HG03378 (cell line): ENCODE measurements around the gene DNAJB6.

Experiments
- ATAC-seq: cut with Tn5 transposase; IDR thresholded peaks from one replicate; pipeline ENCODE4 v1.9.1; 2021; ENCODE audit warnings: mild to moderate bottlenecking, moderate library complexity; ENCODE audit not compliant: unreplicated experiment

Gene DNAJB6

DNA sequence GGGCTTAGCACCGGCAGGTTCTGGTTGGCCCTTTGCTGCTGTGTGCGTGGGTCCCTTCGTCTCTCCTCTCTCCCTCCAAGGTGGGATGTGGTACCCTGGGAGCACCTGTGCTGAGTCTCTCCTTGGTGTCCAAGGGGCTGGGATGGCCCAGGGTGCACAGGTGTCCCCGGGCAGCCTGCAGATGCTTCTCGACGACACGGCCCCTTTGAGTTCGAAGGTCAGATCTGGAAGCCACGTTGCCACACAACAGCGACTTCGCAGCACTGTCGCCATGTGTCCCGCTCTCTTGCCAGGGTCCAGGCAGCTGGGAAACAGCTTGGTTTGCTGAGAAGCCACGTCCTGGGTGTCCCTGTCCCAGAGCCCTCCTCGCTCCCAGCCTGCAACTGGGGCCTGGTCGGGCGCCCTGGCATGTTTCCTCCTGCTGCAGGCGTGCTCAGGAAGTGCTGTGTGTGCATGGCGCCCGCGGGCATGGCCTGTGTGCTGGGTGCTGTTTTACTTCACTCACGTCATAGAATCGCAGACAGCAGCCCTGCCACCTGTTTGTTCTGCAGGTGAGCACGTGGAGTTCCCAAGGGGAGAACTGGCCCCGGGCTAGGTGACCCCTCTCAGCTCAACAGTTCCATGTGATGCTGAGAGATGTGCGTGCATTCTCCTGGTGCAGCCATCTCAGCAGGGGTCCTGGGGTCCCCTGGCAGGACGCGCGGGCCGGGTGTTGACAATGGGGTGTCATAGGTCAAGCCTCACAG, 70.9 kb downstream of the DNAJB6 start:
- ATAC-seq, result no peak

DNA sequence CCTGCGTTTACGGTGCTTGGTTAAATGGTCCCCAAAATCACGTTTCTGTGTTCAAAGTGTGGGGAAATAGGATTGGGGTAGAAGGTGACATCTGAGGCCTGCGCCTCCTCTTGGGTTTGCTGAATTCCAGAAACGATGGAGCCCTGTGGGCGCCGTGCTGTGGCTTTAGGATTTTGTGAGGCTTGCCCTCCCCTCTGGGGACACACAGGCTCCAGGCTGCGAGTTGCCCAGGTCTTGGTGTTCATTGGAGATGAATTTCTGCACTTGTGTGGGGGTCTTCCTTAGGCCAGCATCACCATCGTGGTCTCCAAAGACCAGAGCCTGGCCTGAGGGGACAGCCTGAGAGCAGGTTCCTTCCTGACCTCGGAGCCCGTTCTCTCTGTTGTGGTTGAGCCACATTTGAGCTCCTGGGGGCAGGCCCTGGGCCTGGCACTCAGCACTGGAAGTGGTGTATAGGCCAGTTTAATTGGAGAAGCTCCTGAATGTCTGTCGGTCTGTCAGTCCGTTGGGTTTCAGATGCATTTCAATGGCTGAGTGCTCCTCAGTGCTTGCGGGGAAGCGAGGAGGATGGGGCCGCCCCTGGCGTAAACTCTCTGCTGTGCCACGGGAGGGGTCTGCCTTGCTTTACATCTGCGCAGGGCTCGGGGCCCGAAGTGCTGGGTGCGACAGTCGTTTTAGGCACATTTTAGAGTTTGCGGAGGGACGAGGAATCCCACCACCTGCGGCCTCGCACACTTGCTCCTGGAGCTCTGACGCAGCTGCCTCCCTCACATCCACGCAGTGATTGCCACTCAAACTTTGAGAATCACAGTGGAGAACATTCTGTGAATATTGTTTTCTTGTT, 71.7 kb downstream of the DNAJB6 start:
- ATAC-seq, result no peak

DNA sequence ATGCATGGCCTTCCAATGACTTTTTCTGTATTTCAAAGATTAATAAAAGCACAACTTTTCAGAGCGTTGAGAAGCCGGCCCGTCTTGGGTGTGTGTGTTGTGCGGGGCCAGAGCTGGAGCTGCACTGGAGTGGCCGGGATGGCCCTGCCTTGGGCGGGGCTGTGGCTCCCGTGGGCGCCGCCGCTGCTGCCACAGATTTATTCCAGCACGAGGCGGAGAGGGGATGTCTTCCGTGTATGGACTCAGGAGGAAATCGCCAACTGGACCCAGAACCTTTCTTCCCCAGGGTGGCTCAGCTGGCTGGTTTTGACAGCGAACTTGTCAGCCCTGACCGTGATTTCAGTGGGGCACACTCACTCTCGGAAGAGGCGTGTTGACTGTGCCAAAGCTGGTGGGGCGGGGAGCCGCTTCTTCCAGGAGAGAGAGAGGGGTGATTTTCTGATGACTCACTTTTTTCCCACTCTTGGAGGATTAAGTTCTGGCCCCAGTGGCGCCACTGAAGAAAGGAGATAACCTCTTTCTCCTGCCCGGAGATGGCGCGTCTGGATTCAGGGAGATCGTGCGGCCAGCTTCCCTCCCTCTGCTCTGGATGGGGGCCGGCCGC, 72.4 kb downstream of the DNAJB6 start:
- no peak for ATAC-seq

DNA sequence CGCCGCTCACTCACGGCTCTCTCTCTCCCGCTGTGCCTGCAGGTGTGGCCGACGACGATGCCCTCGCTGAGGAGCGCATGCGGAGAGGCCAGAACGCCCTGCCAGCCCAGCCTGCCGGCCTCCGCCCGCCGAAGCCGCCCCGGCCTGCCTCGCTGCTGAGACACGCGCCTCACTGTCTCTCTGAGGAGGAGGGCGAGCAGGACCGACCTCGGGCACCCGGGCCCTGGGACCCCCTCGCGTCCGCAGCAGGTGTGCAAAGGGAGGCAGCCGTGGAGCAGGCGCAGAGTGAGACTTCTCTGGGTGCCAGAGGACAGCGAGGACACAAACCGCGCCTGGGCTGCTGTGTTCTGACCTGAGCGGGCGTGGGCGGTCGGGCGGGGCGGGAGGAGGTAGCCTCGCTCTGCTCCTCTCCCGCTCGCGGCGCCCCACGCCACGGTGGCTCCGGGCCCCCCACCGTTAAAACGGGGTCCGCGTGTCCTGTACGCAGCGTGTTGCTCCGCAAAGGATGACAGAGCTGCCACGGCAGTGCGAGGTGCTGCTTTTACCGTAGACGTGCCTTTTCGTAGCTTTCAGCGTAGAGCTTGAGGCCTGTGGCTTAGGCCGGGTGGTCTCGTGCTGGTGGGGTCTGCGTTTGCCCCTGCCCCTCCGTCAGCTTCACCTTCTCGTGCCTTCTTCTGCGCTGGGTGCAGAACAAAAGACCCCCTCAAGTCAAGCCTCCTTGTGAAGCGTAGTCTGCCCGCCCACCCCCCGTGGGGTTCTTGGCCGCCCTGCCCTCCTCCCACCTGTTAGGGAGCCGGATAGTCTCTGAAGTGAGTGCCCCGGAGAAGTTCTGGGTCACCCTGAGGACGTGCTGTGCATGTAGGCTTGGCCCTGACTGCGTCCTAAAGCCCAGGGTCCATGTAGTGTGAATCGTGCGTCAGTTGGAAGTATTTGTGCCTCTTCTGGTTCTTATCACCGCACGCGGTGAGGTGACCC, 73.2 kb downstream of the DNAJB6 start:
- no peak for ATAC-seq

DNA sequence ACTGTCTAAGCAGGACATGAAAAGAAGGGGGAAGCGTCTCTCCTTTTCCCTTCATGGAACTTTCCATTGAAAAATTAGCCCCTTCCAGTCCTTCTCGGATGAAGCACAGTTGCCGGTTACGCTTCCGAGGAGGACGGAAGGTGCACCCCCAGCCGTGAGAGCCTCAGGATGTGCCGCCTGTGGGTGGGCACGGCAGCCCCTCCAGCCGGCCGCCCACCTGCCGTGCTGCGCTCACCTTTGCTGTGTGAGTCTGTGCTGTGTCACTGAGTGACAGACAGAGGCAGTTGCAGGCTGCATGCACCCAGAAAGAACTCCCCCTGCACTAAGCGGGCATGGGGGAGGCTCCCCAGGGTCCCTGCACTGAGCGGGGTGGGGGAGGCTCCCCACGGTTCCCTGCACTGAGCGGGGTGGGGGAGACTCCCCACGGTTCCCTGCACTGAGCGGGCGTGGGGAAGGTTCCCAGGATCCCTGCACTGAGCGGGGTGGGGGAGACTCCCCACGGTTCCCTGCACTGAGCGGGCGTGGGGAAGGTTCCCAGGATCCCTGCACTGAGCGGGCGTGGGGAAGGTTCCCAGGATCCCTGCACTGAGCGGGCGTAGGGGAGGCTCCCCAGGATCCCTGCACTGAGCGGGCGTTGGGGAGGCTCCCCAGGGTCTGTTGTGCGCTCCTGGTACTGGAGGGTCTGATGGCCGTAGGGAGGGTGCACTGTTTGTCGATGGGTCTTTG, 74.2 kb downstream of the DNAJB6 start:
- no peak for ATAC-seq

DNA sequence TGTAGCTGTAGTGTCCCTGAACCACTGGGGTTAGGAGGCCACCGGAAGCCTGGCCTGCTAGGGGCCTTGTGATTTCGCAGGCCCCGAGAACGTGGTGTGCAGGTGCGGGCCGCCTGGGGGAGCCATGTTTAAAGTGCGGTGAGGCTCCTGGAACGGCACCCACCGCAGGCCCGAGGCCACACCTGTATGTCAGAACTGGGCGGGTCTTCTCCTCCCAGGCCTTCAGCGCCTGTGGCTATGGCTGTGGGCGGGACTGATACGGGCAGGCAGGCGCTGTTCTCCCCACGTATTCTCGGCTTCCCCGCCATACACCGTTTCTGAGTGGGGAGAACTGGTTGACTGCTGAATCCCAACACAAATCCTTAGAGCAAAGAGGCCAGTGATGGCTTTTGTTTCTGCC, 74.8 kb downstream of the DNAJB6 start:
- ATAC-seq, result no peak

DNA sequence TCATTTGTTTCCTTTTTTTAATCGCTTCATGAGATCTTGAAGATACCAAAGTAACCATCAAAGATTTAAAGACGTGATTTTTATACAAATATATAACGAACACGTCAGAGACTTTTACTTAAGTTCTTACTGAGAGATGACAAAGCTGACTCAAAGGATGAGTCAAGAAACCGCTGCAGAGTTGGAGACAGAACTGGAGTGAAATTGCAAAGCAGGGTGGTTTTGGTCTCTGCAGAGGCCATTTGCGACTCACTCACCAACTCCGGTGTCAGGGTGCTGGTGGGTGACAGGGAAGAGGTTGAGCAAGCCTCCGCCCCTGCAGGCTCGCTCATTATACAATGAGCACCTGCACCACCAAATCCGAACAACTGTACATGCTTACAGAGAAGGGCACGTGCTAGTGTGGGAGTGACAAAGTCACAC, 75.2 kb downstream of the DNAJB6 start:
- no peak for ATAC-seq

DNA sequence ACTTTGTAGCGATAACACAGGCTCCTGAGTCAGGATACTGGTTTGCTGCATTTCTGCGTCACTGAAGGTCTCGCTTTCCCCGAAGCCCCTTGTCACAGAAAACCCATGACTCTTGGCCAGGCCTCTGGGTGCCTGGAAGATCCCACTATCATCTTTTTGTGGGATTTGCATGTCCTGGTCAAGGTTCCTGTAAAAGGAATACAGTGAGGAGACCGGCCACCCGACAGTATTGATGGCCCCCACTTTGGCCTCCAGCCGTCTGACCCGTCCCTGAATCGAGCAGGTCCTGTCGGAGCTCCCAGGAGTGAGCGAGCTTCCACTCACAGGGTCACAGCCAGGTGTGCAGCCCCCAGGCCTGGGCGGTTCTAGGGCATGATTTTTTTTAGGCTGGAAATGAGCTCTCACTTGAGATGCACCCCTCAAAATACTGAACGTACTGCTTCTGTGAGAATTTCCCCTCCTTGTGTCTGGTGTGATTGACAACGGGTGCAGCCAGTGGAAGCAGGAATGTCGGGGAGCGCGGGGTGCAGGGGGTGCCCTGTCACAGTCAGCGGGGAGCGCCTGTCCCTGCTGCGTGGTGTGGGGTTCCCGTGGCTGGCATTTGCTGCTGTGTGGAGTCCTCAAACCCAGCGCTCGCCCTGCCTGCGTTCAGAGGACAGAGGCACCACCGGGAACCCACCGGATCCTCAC, 75.8 kb downstream of the DNAJB6 start:
- ATAC-seq, result no peak

DNA sequence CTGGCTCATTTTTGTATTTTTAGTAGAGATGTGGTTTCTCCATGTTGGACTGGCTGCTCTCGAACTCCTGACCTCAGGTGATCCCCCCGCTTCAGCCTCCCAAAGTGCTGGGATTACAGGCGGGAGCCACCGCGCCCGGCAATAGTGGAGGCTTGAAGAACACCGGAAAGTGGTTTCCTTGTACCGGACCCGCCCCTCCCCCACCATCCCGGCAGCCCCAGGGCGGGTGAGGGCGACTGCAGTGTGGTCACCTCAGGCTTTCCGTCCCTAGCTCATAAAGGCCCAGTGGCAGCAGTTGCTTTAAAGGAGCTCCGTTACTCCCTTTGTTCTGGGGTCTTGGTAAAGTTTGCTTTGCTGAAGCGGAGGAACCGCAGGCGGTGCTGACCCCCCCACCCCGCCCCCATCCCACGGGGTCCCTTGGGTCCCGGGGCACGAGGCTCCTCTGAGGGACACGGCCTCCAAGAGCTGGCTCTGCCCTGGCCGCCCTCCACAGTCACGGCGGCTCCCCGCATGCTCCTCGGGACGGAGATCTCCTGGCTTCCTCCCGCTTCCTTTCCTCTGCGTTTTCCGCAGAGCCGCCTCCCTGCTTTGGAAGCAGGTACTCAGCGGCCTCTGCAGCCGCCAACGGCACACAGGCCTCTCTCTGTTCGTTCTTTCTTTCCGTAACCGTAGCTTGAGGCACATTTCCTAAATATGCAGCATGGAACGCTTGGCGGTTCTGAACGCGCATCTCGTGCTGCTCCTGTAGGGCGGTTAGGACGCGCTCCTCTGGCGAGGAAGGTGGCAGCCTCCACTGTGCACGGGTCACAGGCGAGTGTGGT, 77.3 kb downstream of the DNAJB6 start:
- ATAC-seq, result no peak

DNA sequence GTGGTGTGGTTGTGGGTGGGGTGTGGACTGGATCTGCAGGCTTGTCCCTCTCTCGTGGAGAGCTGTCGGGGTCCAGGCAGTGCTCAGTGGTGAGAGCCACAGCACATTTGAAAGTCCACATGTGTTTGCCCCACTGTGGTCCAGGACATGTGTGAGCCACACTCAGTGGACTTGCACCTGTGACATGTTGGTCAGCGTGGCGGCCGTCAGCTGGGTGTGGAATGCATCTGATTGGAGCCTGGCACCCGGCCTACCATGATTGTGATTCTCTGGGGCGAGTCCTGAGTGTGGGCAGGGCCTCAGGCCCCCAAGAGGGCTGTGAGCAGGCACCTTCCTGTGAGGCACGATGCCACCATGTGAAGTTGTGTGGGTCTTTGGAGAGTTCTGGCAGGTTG, 77.9 kb downstream of the DNAJB6 start:
- ATAC-seq, result no peak

DNA sequence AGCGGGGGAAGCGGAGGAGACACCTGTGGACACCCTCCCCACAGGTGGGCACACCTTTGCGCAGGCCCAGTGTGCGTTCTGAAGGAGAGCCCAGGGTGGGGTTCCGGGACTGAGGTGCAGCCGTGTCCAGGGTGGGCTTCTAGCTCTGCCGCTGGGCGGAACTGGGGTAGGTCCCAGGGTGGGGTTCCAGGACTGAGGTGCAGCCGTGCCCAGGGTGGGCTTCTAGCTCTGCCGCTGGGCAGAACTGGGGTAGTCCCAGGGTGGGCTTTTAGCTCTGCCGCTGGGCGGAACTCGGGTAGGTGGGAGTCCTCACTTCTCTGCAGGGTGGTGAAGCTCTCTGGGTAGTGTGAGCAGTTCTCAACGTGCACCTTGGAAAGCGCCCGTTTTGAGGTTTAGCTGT, 78.7 kb downstream of the DNAJB6 start:
- no peak for ATAC-seq

DNA sequence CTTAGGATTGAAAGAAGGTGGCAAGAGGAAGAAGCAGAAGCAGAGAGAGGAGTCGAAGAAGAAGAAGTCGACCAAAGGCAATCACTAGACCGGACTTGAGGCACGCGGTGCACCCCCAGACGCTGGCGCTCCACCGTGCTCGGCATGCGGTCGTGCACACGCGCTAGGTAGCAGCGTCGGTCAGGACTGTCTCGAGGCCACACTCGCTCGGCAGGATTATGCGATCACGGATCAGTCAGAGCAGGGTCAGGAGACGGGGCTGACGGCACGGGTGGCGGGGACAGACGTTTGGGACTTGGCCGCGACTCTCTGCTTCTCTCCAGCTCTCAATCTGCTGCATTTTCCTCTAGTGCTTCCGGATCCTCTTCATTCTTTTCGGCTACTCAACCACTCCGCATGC, 79.2 kb downstream of the DNAJB6 start:
- no peak for ATAC-seq

DNA sequence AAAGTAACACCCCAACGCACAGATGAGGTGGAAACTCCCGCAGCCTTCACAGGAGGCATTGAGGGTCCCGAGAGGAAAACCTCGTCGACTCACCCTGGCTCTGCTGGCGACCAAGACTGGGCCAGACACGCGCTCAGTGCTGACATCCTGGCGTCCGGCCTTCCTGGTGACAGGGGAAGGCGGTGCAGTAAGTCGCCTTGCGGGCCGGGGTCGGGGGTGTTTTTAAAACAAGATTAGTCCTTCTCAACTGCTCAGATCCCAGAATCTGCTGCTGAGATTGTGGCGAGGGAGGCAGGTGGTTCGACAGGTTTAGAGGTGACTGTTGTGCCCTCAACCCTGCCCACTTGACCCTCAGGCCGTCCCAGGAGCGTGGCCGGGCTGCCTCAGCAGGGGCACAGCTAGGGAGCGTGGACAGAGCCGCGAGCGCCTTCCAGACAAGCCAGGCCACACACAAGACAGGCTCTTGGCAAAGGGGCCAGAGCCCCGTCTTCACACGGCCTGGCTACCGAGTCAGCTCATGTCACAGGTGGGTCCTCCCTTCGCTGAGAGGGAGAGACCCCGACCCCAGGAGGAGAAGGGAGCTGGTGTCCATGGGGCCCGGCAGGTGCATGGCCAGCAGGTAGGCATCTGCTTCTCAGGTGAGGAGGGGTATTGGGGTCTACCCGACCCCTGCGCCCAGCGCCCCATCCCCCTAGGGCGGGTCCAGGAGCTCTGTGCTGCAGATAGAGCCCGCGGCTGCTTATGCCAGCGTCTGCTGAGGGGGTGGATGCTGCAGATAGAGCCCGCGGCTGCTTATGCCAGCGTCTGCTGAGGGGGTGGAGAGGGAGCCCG, 81.6 kb downstream of the DNAJB6 start:
- ATAC-seq, result no peak

DNA sequence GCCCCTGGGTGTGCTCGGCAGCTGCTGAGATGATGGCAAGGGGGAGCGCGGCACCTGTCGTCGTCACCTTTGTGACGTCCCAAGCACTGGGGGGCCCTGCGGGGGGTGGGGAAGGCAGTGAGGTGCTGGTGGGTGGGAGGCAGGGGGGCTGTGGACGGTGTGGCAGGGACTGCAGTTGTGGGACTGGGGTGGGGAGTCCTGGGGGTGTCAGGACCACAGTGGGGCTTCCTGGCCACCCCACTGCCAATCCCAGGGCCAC, 82.2 kb downstream of the DNAJB6 start:
- ATAC-seq, result no peak

DNA sequence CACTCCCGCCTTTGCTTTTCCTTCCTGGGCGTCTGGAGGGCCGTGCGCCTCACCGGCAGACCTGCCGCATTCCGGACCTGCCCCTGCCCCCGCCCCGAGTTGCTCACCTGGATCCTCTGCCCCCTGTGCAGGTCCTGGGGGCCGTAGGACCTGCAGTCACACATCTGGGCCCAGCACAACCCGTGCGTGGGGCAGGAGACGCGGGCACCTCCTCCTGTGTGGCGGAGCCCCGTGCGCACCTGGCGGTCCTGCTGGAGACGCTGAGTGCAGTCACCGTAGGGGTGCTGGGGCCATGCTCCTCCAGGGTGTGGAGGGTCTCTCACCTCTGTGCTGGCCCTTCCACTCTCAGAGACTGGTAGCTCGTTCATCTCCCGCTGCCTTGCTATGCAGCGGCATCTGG, 85.5 kb downstream of the DNAJB6 start:
- ATAC-seq, result no peak

DNA sequence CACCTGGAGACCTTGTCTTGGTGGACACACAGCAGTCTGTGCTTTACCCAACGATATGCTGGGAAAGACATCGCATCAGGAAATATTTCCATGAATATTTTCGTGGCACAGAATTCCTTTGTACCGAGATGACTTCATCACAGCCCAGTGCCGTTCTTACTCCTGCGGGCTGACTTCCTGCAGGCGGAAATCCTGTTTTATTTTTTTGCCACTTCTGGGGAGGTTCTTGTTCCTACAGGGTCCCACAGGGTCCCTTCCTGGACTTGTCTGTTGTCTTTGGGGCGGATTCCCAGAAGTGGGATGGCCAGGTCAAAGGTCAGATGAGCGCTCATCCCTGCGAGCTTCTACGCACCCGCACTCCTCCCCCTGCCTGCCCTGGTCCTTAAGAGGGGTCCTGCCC, 86.5 kb downstream of the DNAJB6 start:
- no peak for ATAC-seq

DNA sequence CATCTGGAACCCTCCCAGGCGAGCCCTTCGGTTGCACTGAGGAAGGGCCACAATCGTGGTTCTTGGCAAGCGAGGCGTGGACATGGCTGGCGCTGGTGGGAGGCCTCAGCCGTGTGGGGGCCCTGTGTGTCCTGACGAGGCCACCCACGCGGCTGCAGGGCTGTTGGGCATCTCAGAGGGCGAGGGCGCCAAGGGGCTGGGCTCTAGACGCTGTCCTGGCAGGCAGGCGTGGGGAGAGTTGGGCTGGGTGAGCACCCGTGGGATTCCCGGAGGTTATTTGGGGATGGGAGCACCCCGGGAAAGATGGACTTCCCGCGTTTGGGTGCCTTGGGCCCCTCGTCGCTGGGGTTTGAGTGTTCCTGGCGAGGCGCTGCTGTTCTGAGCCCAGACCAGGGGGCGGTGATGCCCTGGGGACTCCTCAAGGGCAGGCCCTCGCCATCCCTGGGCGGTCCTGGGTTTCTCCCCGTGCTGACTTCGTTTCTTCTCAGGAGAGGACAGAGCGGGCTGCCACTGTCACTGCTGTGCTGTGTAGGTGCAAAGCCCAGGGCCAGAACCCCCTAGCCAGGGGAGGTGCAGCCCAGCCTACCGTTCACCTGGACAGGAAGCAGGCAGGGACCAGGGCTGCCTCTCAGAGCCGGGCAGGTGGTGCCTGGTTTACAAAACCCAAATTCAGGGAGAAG, 87.2 kb downstream of the DNAJB6 start:
- no peak for ATAC-seq
